ENCODE measurements around the gene LAGE3. TPM values are rescaled to one million over a fixed set of nuclear protein-coding genes. Genes with fewer than 3 reads are reported as not detected.

The LAGE3 gene
- polyA plus RNA-seq, 1 donor (not counting 4 experiments of a cell fraction or from before 2014, with no cell fraction given), result 9.3 TPM

DNA sequence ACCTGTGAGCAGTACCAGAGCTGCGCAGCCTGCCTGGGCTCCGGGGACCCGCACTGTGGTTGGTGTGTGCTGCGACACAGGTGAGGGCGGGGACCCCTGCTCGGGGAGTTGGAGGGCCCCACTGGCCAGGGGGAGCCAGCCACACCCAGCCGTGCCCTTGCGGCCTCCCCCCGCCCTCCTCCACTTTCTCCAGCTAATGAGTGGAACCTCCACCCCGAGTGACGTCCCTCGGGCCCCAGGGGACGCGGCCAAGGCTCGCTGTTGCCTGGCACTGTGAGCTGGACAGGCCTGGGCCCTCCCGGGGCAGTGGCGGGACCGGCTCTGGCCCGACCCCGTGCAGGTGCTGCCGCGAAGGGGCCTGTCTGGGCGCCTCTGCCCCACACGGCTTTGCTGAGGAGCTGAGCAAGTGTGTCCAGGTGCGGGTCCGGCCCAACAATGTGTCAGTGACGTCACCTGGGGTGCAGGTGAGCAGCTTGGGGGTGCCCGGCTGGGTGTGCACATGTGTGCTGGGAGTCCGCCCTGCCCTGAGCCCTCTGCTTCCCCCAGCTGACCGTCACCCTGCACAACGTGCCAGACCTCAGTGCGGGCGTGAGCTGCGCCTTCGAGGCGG, 15.4 kb downstream of the LAGE3 start:
- no peak for DNase-seq (ENCODE audit: low read depth, low spot score)
- Histone ChIP-seq H3K4me2 (ENCODE audit: control insufficient read depth, extremely low read depth, insufficient read depth, low read depth, low read length) (no peak overlapping the region), H2AFZ (ENCODE audit: control insufficient read depth, low read length) (no peak overlapping the region), H3K9ac (ENCODE audit: control insufficient read depth, extremely low read depth, insufficient read depth, low read length) (no peak overlapping the region), H3K4me1 (ENCODE audit: control insufficient read depth, extremely low read depth, insufficient read depth, low read length) (peaks cover 4% of the 10 kb centered on the region), H3K4me3 (ENCODE audit: control insufficient read depth in 2 of 3, extremely low read depth in 1 of 3, insufficient read depth in 2 of 3, low read depth in 1 of 3, low read length in 3 of 3) (no peak overlapping the region), H3K9me3 (ENCODE audit: control insufficient read depth, low read depth, low read length) (no peaks in the 10 kb centered on the region), H3K36me3 (ENCODE audit: control insufficient read depth in 2 of 2, extremely low read depth in 1 of 2, insufficient read depth in 2 of 2, low read length in 2 of 2) (peaks cover 0 to 3% of the 10 kb centered on the region in 2 experiments), H3K27me3 (ENCODE audit: control insufficient read depth, extremely low read depth, insufficient read depth, low read length) (no peaks in the 10 kb centered on the region), H3K9me1 (ENCODE audit: control insufficient read depth, extremely low read depth, insufficient read depth, low read length) (no peaks in the 10 kb centered on the region), H3K27ac (ENCODE audit: control insufficient read depth, insufficient read depth, low read length) (no peak overlapping the region), H3K79me2 (ENCODE audit: control insufficient read depth, insufficient read depth, low read length) (peaks cover 7% of the 10 kb centered on the region), H4K20me1 (ENCODE audit: control insufficient read depth, extremely low read depth, insufficient read depth, low read length) (no peaks in the 10 kb centered on the region)
- dilution Hi-C loops (cut with MboI; ENCODE audit: extremely low pct_ligation_motif_present, low sequenced_read_pairs), result no loop called here
- TF ChIP-seq, protein P1, sequence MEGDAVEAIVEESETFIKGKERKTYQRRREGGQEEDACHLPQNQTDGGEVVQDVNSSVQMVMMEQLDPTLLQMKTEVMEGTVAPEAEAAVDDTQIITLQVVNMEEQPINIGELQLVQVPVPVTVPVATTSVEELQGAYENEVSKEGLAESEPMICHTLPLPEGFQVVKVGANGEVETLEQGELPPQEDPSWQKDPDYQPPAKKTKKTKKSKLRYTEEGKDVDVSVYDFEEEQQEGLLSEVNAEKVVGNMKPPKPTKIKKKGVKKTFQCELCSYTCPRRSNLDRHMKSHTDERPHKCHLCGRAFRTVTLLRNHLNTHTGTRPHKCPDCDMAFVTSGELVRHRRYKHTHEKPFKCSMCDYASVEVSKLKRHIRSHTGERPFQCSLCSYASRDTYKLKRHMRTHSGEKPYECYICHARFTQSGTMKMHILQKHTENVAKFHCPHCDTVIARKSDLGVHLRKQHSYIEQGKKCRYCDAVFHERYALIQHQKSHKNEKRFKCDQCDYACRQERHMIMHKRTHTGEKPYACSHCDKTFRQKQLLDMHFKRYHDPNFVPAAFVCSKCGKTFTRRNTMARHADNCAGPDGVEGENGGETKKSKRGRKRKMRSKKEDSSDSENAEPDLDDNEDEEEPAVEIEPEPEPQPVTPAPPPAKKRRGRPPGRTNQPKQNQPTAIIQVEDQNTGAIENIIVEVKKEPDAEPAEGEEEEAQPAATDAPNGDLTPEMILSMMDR (optimal IDR thresholded peaks at IDR 0.05 in 1 of 3, IDR thresholded peaks at IDR 0.05 in 1 of 3, conservative IDR thresholded peaks at IDR 0.05 in 1 of 3; ENCODE audit: extremely low read depth in 1 of 3, insufficient read depth in 2 of 3, low read length in 3 of 3), result no peak
- no peak for TF ChIP-seq EZH2 (IDR thresholded peaks at IDR 0.05; ENCODE audit: low read length)
- no peak for FAIRE-seq

DNA sequence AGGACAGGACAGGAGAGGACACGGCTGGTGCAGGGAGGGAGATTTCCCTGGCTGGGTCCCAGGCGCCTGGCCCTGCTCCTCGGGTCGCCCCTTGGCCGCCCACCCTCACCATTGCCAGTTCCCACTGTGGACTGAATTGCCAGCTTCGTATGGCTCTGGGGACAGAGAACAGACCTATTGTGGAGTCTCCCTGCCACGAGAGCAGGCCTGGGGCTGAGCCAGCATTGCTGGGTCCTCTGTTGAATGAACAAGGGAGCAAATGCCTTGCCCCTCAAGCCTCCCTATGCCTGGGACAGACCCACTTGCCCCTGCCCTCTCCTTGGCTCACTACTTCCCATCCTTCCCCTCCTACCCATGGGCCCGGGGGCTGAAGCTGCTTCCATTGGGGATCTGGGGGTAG, 16.7 kb downstream of the LAGE3 start:
- H3K36me3 ChIP-seq (ENCODE audit: control insufficient read depth in 2 of 2, extremely low read depth in 1 of 2, insufficient read depth in 2 of 2, low read length in 2 of 2), result peaks cover 0 to 3% of the 10 kb centered on the region in 2 experiments
- peaks cover 4% of the 10 kb centered on the region for H3K4me1 ChIP-seq (ENCODE audit: control insufficient read depth, extremely low read depth, insufficient read depth, low read length)
- no peak overlapping the region for H3K4me2 ChIP-seq (ENCODE audit: control insufficient read depth, extremely low read depth, insufficient read depth, low read depth, low read length)
- dilution Hi-C loops (cut with MboI; ENCODE audit: extremely low pct_ligation_motif_present, low sequenced_read_pairs), result no loop called here
- no peak overlapping the region for H3K9ac ChIP-seq (ENCODE audit: control insufficient read depth, extremely low read depth, insufficient read depth, low read length)
- no peak overlapping the region for H2AFZ ChIP-seq (ENCODE audit: control insufficient read depth, low read length)
- no peak for FAIRE-seq
- no peaks in the 10 kb centered on the region for H4K20me1 ChIP-seq (ENCODE audit: control insufficient read depth, extremely low read depth, insufficient read depth, low read length)
- H3K9me1 ChIP-seq (ENCODE audit: control insufficient read depth, extremely low read depth, insufficient read depth, low read length), result no peaks in the 10 kb centered on the region
- no peak overlapping the region for H3K4me3 ChIP-seq (ENCODE audit: control insufficient read depth in 2 of 3, extremely low read depth in 1 of 3, insufficient read depth in 2 of 3, low read depth in 1 of 3, low read length in 3 of 3)
- H3K9me3 ChIP-seq (ENCODE audit: control insufficient read depth, low read depth, low read length), result no peaks in the 10 kb centered on the region
- H3K27ac ChIP-seq (ENCODE audit: control insufficient read depth, insufficient read depth, low read length), result no peak overlapping the region
- H3K79me2 ChIP-seq (ENCODE audit: control insufficient read depth, insufficient read depth, low read length), result peaks cover 8% of the 10 kb centered on the region
- DNase-seq (ENCODE audit: low read depth, low spot score), result no peak
- no peaks in the 10 kb centered on the region for H3K27me3 ChIP-seq (ENCODE audit: control insufficient read depth, extremely low read depth, insufficient read depth, low read length)
- TF ChIP-seq, protein P1 (optimal IDR thresholded peaks at IDR 0.05 in 1 of 3, IDR thresholded peaks at IDR 0.05 in 1 of 3, conservative IDR thresholded peaks at IDR 0.05 in 1 of 3; ENCODE audit: extremely low read depth in 1 of 3, insufficient read depth in 2 of 3, low read length in 3 of 3), result no peak
- TF ChIP-seq EZH2 (IDR thresholded peaks at IDR 0.05; ENCODE audit: low read length), result no peak
